Measurements from ENCODE around the gene TAF9.
"Not testable (repeated sequence)": the region's sequence is repeated elsewhere in the genome, so short reads cannot be mapped to it uniquely, and the experiment has no call there.

GRCh38 chr5:69333668-69334315 is 35.5 kb downstream of the TAF9 start:
- TF ChIP-seq CTCF (IDR thresholded peaks at IDR 0.05); IRF3 (IDR thresholded peaks at IDR 0.05; ENCODE audit: low read depth, low read length); TAF1 (IDR thresholded peaks at IDR 0.05; ENCODE audit: borderline replicate concordance, low read depth, low read length): not testable (repeated sequence)
